Liver (tissue), 3 donors: ENCODE data around the gene PON1.

Source experiments
- JUND ChIP-seq, 2 donors: IDR thresholded peaks; 2 replicates each; pipeline ENCODE4 v1.6.1; 2016; ENCODE audit warnings: antibody characterized with exemption in 2 of 2
- RAD21 ChIP-seq, 2 donors: IDR thresholded peaks; 2 replicates each; pipeline ENCODE4 v1.6.1; 2016; ENCODE audit warnings: antibody characterized with exemption in 2 of 2, mild to moderate bottlenecking in 2 of 2
- TF ChIP-seq, protein P1 (sequence below): fragments of 150-350 bp; IDR thresholded peaks from 2 replicates; pipeline ENCODE4 v1.5.1; 2017; ENCODE audit warnings: improper control_type of control experiment, low read depth, low read length; ENCODE audit not compliant: missing input control
- TF ChIP-seq, protein P2 (sequence below): IDR thresholded peaks from 2 replicates; pipeline ENCODE4 v1.6.1; 2016; ENCODE audit warnings: antibody characterized with exemption, mild to moderate bottlenecking
- TF ChIP-seq, protein P3 (sequence below): IDR thresholded peaks from 2 replicates; pipeline ENCODE4 v1.6.1; 2016; ENCODE audit warnings: antibody characterized with exemption
- donor health status: healthy.
- donor health status: healthy.

DNA sequence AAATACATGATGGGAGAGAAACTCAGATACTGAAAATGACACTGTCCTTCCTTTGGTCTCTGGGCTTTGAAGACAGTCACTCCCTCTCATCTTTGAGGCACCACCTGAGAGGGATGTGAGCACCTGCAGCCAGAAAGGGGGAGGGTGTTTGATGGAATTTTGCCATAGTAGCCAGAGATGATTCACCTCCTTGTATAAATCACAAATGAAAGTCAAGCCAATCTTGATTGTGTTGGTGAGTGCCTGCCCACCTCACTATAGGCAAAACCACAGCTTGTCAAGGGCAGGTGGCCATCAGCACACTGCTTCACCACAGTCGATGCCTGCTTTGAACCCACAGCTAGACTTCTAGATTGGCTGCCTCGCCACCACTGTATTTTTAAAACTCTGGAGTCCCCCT, 48.2 kb downstream of the PON1 start:
- TF ChIP-seq, protein P1, sequence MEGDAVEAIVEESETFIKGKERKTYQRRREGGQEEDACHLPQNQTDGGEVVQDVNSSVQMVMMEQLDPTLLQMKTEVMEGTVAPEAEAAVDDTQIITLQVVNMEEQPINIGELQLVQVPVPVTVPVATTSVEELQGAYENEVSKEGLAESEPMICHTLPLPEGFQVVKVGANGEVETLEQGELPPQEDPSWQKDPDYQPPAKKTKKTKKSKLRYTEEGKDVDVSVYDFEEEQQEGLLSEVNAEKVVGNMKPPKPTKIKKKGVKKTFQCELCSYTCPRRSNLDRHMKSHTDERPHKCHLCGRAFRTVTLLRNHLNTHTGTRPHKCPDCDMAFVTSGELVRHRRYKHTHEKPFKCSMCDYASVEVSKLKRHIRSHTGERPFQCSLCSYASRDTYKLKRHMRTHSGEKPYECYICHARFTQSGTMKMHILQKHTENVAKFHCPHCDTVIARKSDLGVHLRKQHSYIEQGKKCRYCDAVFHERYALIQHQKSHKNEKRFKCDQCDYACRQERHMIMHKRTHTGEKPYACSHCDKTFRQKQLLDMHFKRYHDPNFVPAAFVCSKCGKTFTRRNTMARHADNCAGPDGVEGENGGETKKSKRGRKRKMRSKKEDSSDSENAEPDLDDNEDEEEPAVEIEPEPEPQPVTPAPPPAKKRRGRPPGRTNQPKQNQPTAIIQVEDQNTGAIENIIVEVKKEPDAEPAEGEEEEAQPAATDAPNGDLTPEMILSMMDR = no peak
- TF ChIP-seq, protein P2, sequence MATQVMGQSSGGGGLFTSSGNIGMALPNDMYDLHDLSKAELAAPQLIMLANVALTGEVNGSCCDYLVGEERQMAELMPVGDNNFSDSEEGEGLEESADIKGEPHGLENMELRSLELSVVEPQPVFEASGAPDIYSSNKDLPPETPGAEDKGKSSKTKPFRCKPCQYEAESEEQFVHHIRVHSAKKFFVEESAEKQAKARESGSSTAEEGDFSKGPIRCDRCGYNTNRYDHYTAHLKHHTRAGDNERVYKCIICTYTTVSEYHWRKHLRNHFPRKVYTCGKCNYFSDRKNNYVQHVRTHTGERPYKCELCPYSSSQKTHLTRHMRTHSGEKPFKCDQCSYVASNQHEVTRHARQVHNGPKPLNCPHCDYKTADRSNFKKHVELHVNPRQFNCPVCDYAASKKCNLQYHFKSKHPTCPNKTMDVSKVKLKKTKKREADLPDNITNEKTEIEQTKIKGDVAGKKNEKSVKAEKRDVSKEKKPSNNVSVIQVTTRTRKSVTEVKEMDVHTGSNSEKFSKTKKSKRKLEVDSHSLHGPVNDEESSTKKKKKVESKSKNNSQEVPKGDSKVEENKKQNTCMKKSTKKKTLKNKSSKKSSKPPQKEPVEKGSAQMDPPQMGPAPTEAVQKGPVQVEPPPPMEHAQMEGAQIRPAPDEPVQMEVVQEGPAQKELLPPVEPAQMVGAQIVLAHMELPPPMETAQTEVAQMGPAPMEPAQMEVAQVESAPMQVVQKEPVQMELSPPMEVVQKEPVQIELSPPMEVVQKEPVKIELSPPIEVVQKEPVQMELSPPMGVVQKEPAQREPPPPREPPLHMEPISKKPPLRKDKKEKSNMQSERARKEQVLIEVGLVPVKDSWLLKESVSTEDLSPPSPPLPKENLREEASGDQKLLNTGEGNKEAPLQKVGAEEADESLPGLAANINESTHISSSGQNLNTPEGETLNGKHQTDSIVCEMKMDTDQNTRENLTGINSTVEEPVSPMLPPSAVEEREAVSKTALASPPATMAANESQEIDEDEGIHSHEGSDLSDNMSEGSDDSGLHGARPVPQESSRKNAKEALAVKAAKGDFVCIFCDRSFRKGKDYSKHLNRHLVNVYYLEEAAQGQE = no peak
- TF ChIP-seq JUND (IDR thresholded peaks at IDR 0.05) (no peak), RAD21 (IDR thresholded peaks at IDR 0.05) (no peak)
- TF ChIP-seq, protein P3, sequence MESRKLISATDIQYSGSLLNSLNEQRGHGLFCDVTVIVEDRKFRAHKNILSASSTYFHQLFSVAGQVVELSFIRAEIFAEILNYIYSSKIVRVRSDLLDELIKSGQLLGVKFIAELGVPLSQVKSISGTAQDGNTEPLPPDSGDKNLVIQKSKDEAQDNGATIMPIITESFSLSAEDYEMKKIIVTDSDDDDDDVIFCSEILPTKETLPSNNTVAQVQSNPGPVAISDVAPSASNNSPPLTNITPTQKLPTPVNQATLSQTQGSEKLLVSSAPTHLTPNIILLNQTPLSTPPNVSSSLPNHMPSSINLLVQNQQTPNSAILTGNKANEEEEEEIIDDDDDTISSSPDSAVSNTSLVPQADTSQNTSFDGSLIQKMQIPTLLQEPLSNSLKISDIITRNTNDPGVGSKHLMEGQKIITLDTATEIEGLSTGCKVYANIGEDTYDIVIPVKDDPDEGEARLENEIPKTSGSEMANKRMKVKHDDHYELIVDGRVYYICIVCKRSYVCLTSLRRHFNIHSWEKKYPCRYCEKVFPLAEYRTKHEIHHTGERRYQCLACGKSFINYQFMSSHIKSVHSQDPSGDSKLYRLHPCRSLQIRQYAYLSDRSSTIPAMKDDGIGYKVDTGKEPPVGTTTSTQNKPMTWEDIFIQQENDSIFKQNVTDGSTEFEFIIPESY = no peak
